NCI-H2171 (cell line): Measurements from ENCODE around the gene BPIFA1.
A peak's percentile ranks its signal among the peaks of the same experiment; 100 is the strongest.

Source experiments
- DNase-seq: peaks from one replicate; lab custom pipeline; 2025; lab: John Stamatoyannopoulos, UW

Gene BPIFA1

GRCh38 chr20:33235696-33236095 lies at the start of gene BPIFA1:
Gene BPIFA1, plus strand, starts transcription at chr20:33235996. Its CDS starts 1,716 bp downstream, at chr20:33237712.
- no peak for DNase-seq

GRCh38 chr20:33187491-33187890 lies 48.3 kb upstream of the BPIFA1 start:
- DNase-seq: no peak

GRCh38 chr20:33188421-33188820 lies 47.4 kb upstream of the BPIFA1 start:
- DNase-seq: no peak

DNA sequence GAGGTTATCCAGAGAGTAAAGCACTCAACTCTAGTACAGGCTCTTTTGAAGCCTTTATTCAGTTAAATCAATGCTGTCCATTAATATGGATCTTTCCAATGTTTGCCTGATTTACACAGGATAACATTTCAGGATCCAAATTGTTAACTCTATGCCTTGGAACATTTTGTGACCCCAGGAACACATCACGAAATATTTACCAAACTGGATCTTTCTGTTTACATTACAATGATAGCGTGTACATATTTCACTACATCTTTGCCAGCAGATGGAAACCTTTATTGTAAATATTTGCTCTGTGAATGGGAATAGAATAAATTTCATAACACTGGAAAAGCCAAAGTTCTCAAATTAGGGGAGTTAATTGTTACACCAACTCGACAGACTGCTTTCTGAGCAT lies 44.3 kb upstream of the BPIFA1 start:
- no peak for DNase-seq

DNA sequence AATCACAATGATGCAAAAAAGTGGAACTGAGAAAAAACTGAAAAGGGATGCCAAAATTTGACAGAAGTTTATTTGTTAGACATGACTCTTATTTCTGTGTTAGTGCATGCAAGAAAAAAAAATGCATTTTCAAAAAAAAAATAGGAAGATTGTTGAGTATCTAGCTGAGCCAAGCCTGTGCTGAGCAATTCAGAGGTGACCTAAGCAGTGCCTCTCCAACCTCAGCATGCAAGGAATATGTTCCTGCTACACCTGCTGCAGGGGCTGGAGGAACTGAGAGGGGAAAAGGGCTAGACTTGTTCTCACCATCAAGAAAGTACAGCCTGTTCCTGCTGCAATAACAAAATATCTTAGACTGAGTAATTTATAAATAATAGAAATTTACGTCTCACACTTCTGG lies 43.8 kb upstream of the BPIFA1 start:
- DNase-seq: no peak

DNA sequence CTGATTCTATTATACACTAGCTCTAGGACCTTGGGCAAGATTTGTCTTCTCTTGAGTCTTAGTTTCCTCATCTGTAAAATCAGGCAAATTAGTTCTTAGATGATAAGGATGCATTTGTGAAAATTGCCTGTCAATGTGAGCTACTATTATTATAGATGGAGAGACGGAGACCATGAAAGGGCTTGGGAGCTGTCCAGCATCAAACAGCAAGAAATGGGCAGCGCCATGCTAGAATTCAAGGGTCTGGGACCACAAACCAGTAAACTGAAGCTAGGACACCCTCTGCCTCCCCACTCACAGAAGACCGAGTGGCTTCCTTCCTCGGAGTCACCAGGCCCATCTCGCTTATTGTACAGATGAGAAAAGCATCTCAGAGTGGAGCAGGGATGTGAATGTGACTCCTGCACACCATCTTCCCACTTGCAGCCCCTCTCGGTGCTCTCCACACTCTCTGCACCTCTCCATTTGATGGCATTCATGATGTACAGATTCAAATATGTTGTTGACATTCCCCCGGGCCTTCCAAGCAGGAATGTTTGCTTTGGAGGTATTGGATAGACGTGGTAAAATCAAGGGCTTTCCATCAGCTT lies 42.8 kb upstream of the BPIFA1 start:
- DNase-seq: no peak

DNA sequence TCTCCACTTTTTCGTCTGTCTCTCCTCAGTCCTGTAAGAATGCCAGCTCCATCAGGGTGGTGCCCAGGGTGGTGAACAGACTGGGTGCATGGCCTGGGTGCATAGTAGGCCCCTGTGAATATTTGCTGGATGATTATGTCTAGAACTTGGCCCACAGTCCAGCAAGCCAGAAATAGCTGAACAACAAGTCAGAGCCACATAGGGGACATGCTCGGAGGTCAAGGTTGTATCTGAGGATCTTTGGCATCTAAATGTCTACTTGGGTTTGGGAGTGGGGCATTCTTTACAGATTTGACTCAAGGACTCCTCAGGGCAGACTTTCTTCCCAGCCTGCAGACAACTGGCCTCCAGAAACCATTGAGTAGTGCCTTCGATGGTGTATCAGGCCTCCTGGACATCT lies 36.8 kb upstream of the BPIFA1 start:
- DNase-seq: no peak

- DNase-seq: no peak
Measured at GRCh38 chr20:33202451-33202850, 33.3 kb upstream of the BPIFA1 start.

DNA sequence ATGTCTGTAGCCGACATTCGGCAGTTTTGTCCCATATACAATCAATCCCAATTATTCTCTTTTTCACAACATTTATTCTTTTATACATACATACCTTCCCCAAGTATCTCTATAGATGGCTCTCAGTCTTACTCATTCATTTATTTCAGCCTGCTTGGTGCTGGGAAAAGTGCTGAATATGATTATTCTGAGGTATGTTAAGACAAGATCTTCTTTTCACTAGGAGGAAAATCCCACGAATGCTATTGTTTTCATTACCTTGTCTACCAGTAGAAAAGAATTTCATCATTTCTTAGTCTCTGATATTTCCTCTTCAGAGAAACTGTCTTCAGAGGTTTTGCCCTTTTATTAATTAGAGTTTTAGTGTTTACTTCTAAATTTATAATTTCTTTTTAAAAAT lies 32.4 kb upstream of the BPIFA1 start:
- no peak for DNase-seq

- DNase-seq: no peak
Measured at GRCh38 chr20:33209789-33210188, 26.0 kb upstream of the BPIFA1 start.

- DNase-seq: no peak
Measured at GRCh38 chr20:33210371-33210770, 25.4 kb upstream of the BPIFA1 start.

DNA sequence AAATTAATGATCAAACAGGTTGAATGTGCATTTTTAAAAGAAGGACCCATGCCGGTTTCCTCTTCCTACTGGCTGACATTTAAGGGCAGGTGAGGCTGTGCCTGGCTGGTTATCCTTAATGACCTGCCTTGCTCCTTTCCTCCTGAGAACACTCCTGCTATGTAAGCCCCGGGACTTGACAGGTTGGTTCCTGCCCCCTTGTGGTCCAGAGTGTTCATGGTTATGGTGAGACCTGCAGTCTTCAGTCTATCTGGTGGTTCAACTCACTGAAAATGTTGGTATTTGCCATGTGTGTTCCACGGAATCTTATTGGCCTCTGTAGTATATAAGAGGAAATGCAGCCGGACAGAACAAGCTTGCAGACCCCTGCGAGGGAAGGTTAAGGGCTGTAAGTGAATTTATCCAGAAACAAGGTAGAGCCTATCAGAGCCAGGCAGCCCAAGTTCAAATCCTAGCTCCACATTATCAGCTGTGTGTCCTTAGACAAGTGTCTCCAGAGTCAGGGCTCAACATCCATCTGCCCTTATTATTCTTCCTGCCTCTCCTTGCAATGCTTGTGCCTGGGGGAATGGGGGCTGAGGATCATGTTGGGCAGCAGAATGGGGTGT lies 23.9 kb upstream of the BPIFA1 start:
- peak; percentile 49 for DNase-seq

- DNase-seq: no peak
Measured at GRCh38 chr20:33217052-33217451, 18.7 kb upstream of the BPIFA1 start, which contains the start of gene BPIFA3. Gene BPIFA3, plus strand, starts transcription at chr20:33217352. Its CDS starts 185 bp downstream, at chr20:33217537.

DNA sequence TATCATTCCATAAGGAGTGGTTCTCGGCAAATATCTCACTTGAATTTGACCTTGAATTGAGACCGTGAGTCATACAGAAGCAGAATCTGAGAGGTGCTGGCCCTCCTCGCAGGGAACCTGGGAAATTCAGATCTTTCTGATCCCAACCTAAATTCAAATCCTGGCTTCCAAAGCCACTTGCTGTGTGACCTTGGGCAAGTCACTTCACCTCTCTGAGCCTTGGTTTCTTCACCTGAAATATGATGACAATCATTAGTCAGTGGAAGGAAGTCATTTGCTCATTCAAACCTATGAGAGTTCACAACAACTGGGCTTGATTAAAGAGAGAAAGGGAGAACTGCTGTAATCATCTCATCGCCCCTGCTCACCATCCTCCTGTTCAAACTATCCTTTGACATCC lies 11.4 kb upstream of the BPIFA1 start:
- DNase-seq: no peak

DNA sequence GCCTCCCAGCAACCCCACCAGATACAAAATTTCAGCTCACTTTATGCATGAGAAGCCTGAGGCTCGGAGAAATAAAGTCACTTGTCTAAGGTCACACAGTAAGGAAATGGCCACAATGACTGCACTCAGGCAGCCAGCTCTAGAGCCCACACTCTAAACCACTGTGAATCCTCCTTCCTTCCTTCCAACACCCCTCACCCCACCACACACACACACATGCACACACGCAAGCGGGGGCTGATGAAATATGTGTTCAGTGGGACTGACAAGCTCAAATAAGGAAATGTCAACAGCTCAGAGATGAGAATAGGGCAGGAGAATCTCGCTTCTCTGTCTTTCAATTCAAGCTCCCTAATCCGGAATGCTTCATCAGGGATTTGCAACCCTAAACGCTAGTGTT lies 6.0 kb upstream of the BPIFA1 start:
- no peak for DNase-seq

- DNase-seq: no peak
Measured at GRCh38 chr20:33231237-33231636, 4.6 kb upstream of the BPIFA1 start.

DNA sequence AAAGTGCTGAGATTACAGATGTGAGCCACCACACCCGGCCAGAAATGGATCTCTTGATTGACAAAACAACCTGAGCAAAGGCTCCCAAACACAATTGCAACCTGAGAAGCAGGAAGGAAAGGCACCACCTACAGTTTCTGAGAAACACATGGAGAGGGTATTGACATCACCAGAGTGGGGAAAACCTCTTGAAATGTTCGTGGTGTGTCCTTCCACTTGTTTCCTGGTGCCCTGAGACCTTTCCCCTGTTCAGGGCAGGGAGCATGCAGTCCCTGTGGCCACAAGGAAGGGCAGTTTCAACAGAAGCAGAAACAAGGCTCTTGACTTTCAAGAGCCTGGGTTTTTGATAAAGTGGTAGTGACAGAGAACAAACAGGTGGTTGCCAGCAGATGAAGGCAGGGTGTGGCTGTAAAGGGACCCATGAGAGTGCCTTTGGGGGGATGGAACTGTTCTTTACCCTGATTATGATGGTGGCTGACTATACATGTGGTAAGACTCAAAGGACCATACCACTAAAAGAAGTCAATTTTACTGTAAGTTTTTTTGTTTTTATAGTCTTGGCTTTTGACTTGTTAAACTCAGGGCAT lies 3.2 kb upstream of the BPIFA1 start:
- DNase-seq: peak; percentile 33

DNA sequence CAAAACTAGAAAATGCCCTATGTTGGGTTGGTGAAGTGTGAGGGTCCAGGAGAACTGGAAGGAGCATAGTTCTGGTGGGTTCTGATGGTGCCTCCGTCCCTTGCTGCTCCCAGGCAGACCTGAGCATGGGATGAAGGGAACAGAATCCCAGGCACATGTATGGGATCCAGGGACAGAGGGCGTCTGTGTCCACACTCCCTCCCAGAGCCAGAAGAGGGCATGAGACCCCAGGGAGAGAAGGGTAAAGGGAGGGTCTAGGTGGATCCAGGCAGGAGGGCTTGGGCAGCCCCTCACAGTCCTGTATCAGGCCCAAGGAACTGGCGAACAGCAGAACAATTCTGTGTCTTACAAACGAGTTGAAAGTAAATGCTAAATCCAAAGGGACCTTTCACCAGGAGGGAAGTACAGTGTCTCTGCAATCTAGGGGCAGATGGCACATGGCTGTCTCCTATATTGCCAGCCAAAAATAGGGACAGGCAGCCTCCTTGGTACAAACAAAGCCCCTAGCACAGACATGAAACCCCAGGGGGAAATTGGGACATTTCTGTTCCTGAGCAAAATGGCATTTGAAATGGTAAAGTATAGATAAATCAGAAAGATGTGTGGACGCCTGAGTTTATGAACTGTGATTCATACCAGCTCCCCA lies 2.5 kb upstream of the BPIFA1 start:
- peak; percentile 86 for DNase-seq

DNA sequence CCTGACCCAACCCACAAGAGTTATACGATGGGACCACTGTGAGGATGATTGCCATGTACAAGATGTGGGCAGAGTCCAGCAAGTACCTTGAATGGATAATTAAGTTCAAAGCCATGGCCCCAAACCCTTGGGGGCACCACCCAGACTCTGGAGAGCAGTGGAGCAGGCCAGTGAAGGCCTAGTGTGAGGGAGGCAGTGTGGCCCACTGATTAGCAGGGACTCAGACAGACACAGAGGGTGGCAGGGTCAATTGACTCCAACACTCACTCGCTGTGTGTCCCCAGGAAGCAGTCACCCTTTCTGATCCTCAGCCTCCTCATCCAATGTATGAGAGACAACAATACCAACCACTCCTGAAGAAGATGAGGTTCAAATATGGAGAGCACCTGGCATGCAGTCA lies 1.7 kb upstream of the BPIFA1 start:
- no peak for DNase-seq

- no peak for DNase-seq
Measured at GRCh38 chr20:33236351-33236750, 555 bp downstream of the BPIFA1 start.

- DNase-seq: no peak
Measured at GRCh38 chr20:33237989-33238388, 2.2 kb downstream of the BPIFA1 start.

DNA sequence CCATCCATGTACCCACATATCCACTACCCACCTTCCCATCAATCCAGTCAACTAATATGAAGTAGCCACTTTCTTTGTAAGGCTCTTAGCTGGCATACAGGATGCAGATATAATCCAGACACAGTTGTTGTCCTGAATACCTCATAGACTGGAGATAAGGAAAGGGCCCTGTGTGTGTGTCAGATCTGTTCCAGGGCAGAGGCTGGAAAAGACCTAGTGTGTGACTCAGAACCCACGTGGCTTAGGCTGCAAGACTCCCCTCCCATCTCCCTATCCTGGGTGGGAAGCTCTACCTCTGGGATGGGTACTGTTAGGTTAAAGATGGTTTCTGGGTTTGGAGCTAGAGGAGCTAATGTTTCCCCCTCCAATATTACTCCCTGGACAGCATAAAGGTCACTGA lies 3.6 kb downstream of the BPIFA1 start:
- DNase-seq: no peak
